Activated CD4-positive, CD25-positive, alpha-beta regulatory T cell (primary cell): ENCODE results near the gene PPARG.
"Not testable (repeated sequence)": the region's sequence is repeated elsewhere in the genome, so short reads cannot be mapped to it uniquely, and the experiment has no call there.

ENCODE experiments used
- DNase-seq, 4 experiments: peaks; one replicate each; lab custom pipeline; 2025; lab: John Stamatoyannopoulos, UW

The PPARG gene

GRCh38 chr3:12381199-12381598 is 92.3 kb downstream of the PPARG start:
- no peak for DNase-seq

- no peak for DNase-seq
Measured at GRCh38 chr3:12383218-12383617, 94.3 kb downstream of the PPARG start.

- DNase-seq = no peak
Measured at GRCh38 chr3:12384451-12385233, 95.8 kb downstream of the PPARG start.

- not testable (repeated sequence) for DNase-seq
Measured at GRCh38 chr3:12386514-12387291, 97.8 kb downstream of the PPARG start.

- no peak for DNase-seq
Measured at GRCh38 chr3:12388185-12388584, 99.3 kb downstream of the PPARG start.

GRCh38 chr3:12392101-12392878 is 103.4 kb downstream of the PPARG start:
- DNase-seq = no peak

GRCh38 chr3:12393894-12394293 is 105.0 kb downstream of the PPARG start:
- DNase-seq = no peak

- no peak for DNase-seq
Measured at GRCh38 chr3:12394569-12395271, 105.8 kb downstream of the PPARG start.

GRCh38 chr3:12395349-12396012 is 106.6 kb downstream of the PPARG start:
- no peak for DNase-seq

- no peak for DNase-seq
Measured at GRCh38 chr3:12396471-12396870, 107.6 kb downstream of the PPARG start.

- DNase-seq = no peak
Measured at GRCh38 chr3:12399226-12399625, 110.4 kb downstream of the PPARG start.

GRCh38 chr3:12400616-12401194 is 111.8 kb downstream of the PPARG start:
- no peak for DNase-seq

- DNase-seq = no peak
Measured at GRCh38 chr3:12401208-12401607, 112.3 kb downstream of the PPARG start.

- no peak for DNase-seq
Measured at GRCh38 chr3:12405432-12406272, 116.8 kb downstream of the PPARG start.

- no peak for DNase-seq
Measured at GRCh38 chr3:12408984-12409683, 120.3 kb downstream of the PPARG start.

- no peak for DNase-seq
Measured at GRCh38 chr3:12409684-12410596, 121.1 kb downstream of the PPARG start.

GRCh38 chr3:12413721-12414255 is 124.9 kb downstream of the PPARG start:
- no peak for DNase-seq
